ENCODE measurements around the gene DNAJB6. TPM values are rescaled to one million over a fixed set of nuclear protein-coding genes. Genes with fewer than 3 reads are reported as not detected.

The DNAJB6 gene
- total RNA-seq, 1 experiment from 2014 or later = 82.5 TPM

DNA sequence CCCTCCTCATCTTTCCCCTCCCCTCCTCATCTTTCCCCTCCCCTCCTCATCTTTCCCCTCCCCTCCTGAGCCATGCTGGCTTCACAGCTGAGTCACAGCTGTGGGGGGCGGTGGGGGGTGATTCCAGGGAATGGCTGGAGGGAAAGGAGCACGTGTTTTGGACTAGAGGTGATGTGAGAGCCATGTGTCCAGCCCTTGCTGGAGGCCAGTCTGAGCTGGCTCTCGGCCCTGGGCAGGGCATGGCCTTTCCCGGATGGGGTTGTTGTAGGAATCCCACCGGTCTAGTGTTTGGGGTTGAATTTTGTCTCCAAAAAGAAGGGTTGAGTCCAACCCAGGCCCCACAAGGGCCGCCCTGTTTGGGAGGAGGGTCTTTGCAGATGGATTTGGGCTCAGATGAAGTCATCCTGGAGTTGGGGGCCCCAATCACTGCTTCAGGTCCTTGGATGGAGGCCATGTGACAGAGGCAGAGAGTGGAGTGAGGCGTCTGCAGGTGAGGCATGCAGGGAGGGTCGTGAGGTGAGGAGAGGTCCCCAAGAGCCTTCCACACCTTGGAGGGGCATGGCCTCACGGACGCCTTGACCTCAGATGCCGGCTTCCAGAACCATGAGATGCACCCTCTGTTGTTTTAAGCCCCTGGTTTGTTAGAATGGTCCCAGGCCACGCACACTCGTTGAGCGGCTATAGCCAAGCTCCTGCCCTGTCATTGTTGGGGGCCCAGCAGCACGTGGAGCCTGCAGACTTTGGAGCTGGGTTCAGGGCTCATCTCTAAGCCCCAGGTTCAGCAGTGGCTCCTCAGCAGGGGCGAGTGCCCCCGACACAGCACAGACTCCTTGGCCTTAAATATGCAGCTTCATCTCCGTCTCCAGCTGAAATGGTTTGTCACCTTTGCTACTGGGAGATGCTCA lies 101.6 kb downstream of the DNAJB6 start:
- ChIA-PET RAD21 (ENCODE audit: low non-redundant PET in 1 of 2, low total read pairs in 2 of 2, uncharacterized antibody in 2 of 2, unreplicated experiment in 2 of 2) (no interaction called here), POLR2A (no interaction called here), CTCF (no interaction called here)
- H4K20me1 ChIP-seq (ENCODE audit: insufficient read depth) = no peaks in the 10 kb centered on the region
- H2AFZ ChIP-seq (ENCODE audit: low read depth, low read length, poor library complexity, severe bottlenecking) = no peak overlapping the region
- H3K9me3 ChIP-seq (ENCODE audit: control insufficient read depth in 1 of 2, insufficient read depth in 1 of 2, low read depth in 1 of 2, low read length in 2 of 2) = no peaks in the 10 kb centered on the region
- ATAC-seq (no peak), DNase-seq (ENCODE audit: low read depth, low spot score) (no peak)
- no peaks in the 10 kb centered on the region for H3K79me2 ChIP-seq (ENCODE audit: insufficient read depth, low read length)
- no peak overlapping the region for H3K4me3 ChIP-seq (replicated peaks in 1 of 2; ENCODE audit: low read depth in 1 of 2, low read length in 2 of 2)
- no peak overlapping the region for H3K4me2 ChIP-seq (ENCODE audit: low read length)
- intact Hi-C loops (cut with micrococcal nuclease) = loop anchor here (10.0 kb wide), 1 partner anchor 246 kb away; no protein-coding TSS in a partner anchor
- TF ChIP-seq POLR2A (IDR thresholded peaks at IDR 0.05; ENCODE audit: borderline replicate concordance, extremely low read depth, insufficient read depth, insufficient read length) (no peak), CEBPB (IDR thresholded peaks at IDR 0.05; ENCODE audit: low read depth) (no peak), ZNF274 (IDR thresholded peaks at IDR 0.05; ENCODE audit: low read depth, low read length) (no peak), ATF3 (IDR thresholded peaks at IDR 0.05) (no peak), ZFX (IDR thresholded peaks at IDR 0.05) (no peak), CBX3 (IDR thresholded peaks at IDR 0.05; ENCODE audit: low read depth) (no peak), ELF1 (IDR thresholded peaks at IDR 0.05; ENCODE audit: borderline replicate concordance, low read depth) (no peak), EZH2 (IDR thresholded peaks at IDR 0.05) (no peak)
- no peak overlapping the region for H3K9ac ChIP-seq (ENCODE audit: low read length)
- no peak overlapping the region for H3K27ac ChIP-seq (ENCODE audit: low read depth, low read length)
- no peaks in the 10 kb centered on the region for H3K9me2 ChIP-seq (ENCODE audit: insufficient read depth)
- no peaks in the 10 kb centered on the region for H3K36me3 ChIP-seq (ENCODE audit: control insufficient read depth in 1 of 2, insufficient read depth in 2 of 2, low read length in 2 of 2)
- no peaks in the 10 kb centered on the region for H3K4me1 ChIP-seq (ENCODE audit: control insufficient read depth in 1 of 2, insufficient read depth in 2 of 2, low read length in 2 of 2)
- no TSS peak for BruUV-seq (replicated peaks)
- H3K27me3 ChIP-seq (ENCODE audit: insufficient read depth, low read length) = no peaks in the 10 kb centered on the region

- Histone ChIP-seq H3K36me3 (ENCODE audit: control insufficient read depth in 1 of 2, insufficient read depth in 2 of 2, low read length in 2 of 2) (no peaks in the 10 kb centered on the region), H3K9ac (ENCODE audit: low read length) (no peak overlapping the region), H3K27ac (ENCODE audit: low read depth, low read length) (no peak overlapping the region), H3K27me3 (ENCODE audit: insufficient read depth, low read length) (no peaks in the 10 kb centered on the region), H3K4me2 (ENCODE audit: low read length) (no peak overlapping the region), H3K4me1 (ENCODE audit: control insufficient read depth in 1 of 2, insufficient read depth in 2 of 2, low read length in 2 of 2) (no peaks in the 10 kb centered on the region), H3K79me2 (ENCODE audit: insufficient read depth, low read length) (no peaks in the 10 kb centered on the region), H3K4me3 (replicated peaks in 1 of 2; ENCODE audit: low read depth in 1 of 2, low read length in 2 of 2) (no peak overlapping the region), H3K9me2 (ENCODE audit: insufficient read depth) (no peaks in the 10 kb centered on the region), H3K9me3 (ENCODE audit: control insufficient read depth in 1 of 2, insufficient read depth in 1 of 2, low read depth in 1 of 2, low read length in 2 of 2) (no peaks in the 10 kb centered on the region), H2AFZ (ENCODE audit: low read depth, low read length, poor library complexity, severe bottlenecking) (no peak overlapping the region), H4K20me1 (ENCODE audit: insufficient read depth) (no peaks in the 10 kb centered on the region)
- CTCF ChIA-PET = no interaction called here
- POLR2A ChIA-PET = no interaction called here
- no peak for ATAC-seq
- BruUV-seq (replicated peaks) = no TSS peak
- DNase-seq (ENCODE audit: low read depth, low spot score) = no peak
- RAD21 ChIA-PET (ENCODE audit: low non-redundant PET in 1 of 2, low total read pairs in 2 of 2, uncharacterized antibody in 2 of 2, unreplicated experiment in 2 of 2) = no interaction called here
- intact Hi-C loops (cut with micrococcal nuclease) = loop anchor here (10.0 kb wide), 1 partner anchor 246 kb away; no protein-coding TSS in a partner anchor
- TF ChIP-seq EZH2 (IDR thresholded peaks at IDR 0.05) = no peak
- no peak for TF ChIP-seq EGR1 (IDR thresholded peaks at IDR 0.05; ENCODE audit: low read depth)
- no peak for TF ChIP-seq POLR2A (IDR thresholded peaks at IDR 0.05; ENCODE audit: borderline replicate concordance, extremely low read depth, insufficient read depth, insufficient read length)
- TF ChIP-seq ZBTB33 (IDR thresholded peaks at IDR 0.05; ENCODE audit: extremely low read depth, insufficient replicate concordance, low read length) = no peak
- TF ChIP-seq SRF (IDR thresholded peaks at IDR 0.05; ENCODE audit: low read depth) = no peak
- TF ChIP-seq SIN3A (IDR thresholded peaks at IDR 0.05; ENCODE audit: low read depth) = no peak
- TF ChIP-seq, protein P1, sequence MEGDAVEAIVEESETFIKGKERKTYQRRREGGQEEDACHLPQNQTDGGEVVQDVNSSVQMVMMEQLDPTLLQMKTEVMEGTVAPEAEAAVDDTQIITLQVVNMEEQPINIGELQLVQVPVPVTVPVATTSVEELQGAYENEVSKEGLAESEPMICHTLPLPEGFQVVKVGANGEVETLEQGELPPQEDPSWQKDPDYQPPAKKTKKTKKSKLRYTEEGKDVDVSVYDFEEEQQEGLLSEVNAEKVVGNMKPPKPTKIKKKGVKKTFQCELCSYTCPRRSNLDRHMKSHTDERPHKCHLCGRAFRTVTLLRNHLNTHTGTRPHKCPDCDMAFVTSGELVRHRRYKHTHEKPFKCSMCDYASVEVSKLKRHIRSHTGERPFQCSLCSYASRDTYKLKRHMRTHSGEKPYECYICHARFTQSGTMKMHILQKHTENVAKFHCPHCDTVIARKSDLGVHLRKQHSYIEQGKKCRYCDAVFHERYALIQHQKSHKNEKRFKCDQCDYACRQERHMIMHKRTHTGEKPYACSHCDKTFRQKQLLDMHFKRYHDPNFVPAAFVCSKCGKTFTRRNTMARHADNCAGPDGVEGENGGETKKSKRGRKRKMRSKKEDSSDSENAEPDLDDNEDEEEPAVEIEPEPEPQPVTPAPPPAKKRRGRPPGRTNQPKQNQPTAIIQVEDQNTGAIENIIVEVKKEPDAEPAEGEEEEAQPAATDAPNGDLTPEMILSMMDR (IDR thresholded peaks at IDR 0.05 in 2 of 3, conservative IDR thresholded peaks at IDR 0.05 in 1 of 3; ENCODE audit: borderline replicate concordance in 1 of 3, insufficient read depth in 1 of 3, low read depth in 2 of 3, low read length in 2 of 3) = no peak
- no peak for TF ChIP-seq TCF7L2 (IDR thresholded peaks at IDR 0.05; ENCODE audit: borderline replicate concordance, extremely low read depth, insufficient read depth, insufficient read length)
- TF ChIP-seq EZH2phosphoT487 (IDR thresholded peaks at IDR 0.05; ENCODE audit: borderline replicate concordance) = no peak
- TF ChIP-seq YY1 (IDR thresholded peaks at IDR 0.05; ENCODE audit: extremely low read depth, insufficient replicate concordance, low read depth, low read length) = no peak
- no peak for TF ChIP-seq ZFX (IDR thresholded peaks at IDR 0.05)
These were observed 102.3 kb downstream of the DNAJB6 start for GRCh38 chr7:157439149-157439548.
